Measurements from ENCODE around the gene ATP6V1F. TPM values are rescaled to one million over a fixed set of nuclear protein-coding genes. Genes with fewer than 3 reads are reported as not detected.

The ATP6V1F gene, protein sequence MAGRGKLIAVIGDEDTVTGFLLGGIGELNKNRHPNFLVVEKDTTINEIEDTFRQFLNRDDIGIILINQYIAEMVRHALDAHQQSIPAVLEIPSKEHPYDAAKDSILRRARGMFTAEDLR
- total RNA-seq (2014; rRNA removed; shearing (Covaris generic)) (96.5 and 124 TPM in 2 replicates), polyA plus RNA-seq (2016; fragmentation: Nextera tagmentation; extraction: Ambion mirVana) (243 and 264 TPM in 2 replicates)

DNA sequence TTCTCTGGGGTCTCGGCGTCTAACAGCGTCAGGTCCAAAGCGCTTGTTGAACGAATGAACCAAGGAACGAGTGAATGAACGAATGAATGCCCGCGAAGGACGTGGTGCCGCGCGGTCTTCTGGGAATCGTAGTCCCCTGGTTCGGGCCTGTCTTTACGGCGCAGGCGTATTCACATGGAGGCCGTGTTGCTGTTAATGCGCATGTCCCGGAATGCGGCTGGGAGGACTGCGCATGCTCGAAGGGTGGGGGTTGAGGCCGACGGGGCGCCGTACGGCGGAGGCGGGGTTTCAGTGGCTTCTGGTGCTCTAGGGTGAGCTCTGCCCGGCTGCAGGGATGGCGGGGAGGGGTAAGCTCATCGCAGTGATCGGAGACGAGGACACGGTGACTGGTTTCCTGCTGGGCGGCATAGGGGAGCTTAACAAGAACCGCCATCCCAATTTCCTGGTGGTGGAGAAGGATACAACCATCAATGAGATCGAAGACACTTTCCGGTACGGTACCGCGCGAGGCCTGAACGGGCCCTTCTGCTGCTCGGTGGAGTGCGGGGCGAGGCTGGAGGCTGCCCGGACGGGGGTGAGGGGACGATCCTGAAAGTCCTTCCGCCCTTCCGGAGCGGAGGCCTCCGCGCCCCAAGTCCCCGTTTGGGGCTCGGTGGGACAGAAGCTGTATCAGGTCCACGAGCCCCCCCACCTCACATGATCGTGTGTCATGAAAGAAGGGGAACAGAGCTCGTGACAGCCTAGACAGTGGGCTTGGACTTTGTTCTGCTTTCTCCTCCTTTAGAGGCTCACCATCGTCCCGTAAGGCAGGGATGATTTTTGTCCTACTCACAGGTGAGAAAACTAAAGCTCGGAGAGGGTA is at the start of gene ATP6V1F:
Gene ATP6V1F (plus strand): TSS at position 286 of the 862 bp plus-strand sequence. CDS start 49 bp downstream, at position 335.
- H3K9me2 ChIP-seq (ENCODE audit: insufficient read depth) = no peaks in the 10 kb centered on the region
- peaks cover 7% of the 10 kb centered on the region; the same call in 1 of the 2 replicates for H3K36me3 ChIP-seq (ENCODE audit: low read depth)
- peaks cover 28% of the 10 kb centered on the region for H3K79me2 ChIP-seq (ENCODE audit: insufficient read depth)
- WGBS, 2 experiments (ENCODE audit: low coverage in 1 of 2, low lambda C conversion rate in 2 of 2, missing lambda C conversion rate in 2 of 2) = 1% methylated on average over 53 to 63 of the region's 65 CpGs
- H3K4me3 ChIP-seq = peak within 1 kb of the TSS; percentile 90
- peak within 1 kb of the TSS; percentile 93 for H3K9ac ChIP-seq
- H3K4me2 ChIP-seq (ENCODE audit: unreplicated experiment) = peak within 1 kb of the TSS; percentile 94
- H2AFZ ChIP-seq = peak within 1 kb of the TSS; percentile 80
- peak; percentile 98 for DNase-seq
- no peaks in the 10 kb centered on the region for H3K9me3 ChIP-seq (ENCODE audit: low read depth)
- peak within 1 kb of the TSS; percentile 80 for H3K27ac ChIP-seq
- no peaks in the 10 kb centered on the region for H4K20me1 ChIP-seq (ENCODE audit: insufficient read depth)
- TF ChIP-seq EZH2 (IDR thresholded peaks at IDR 0.05; ENCODE audit: insufficient read depth, poor library complexity, severe bottlenecking) (no peak), EZH2phosphoT487 (IDR thresholded peaks at IDR 0.05; ENCODE audit: insufficient read depth, low read depth) (no peak)
- H3K27me3 ChIP-seq (replicated peaks; ENCODE audit: insufficient read depth) = no peaks in the 10 kb centered on the region
- in situ Hi-C loops (cut with MboI) = no loop called here
- peaks cover 38% of the 10 kb centered on the region for H3F3A ChIP-seq (ENCODE audit: insufficient read depth)
- H3K4me1 ChIP-seq (ENCODE audit: insufficient read depth) = peaks cover 8% of the 10 kb centered on the region; the same call in 1 of the 2 replicates

DNA sequence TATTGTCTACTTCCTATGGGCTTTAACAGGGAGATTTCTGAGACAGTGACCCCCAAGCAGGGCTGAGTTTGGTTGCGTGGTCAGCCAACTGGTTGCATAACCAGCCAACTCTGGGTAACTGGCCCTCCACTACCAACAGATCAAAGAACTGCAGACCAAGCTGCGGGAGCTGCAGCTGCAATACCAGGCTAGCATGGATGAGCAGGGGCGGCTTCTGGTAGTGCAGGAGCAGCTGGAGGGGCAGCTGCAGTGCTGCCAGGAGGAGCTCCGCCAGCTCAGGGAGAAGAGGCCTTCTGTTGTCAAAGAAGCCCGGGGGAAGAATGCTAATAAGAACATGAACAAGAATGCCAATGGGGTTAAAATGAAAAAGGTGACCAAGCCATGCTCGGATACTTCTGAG is 48.2 kb upstream of the ATP6V1F start:
- H3K36me3 ChIP-seq (ENCODE audit: low read depth) = no peaks in the 10 kb centered on the region
- no peak overlapping the region for H3K4me3 ChIP-seq
- no peaks in the 10 kb centered on the region for H3K79me2 ChIP-seq (ENCODE audit: insufficient read depth)
- H3K9me3 ChIP-seq (ENCODE audit: low read depth) = no peaks in the 10 kb centered on the region
- no peak for DNase-seq
- 91 to 92% methylated on average over 6 of the region's 6 CpGs for WGBS, 2 experiments (ENCODE audit: low coverage in 1 of 2, low lambda C conversion rate in 2 of 2, missing lambda C conversion rate in 2 of 2)
- H3F3A ChIP-seq (ENCODE audit: insufficient read depth) = no peaks in the 10 kb centered on the region
- no peaks in the 10 kb centered on the region for H3K9me2 ChIP-seq (ENCODE audit: insufficient read depth)
- no peak for TF ChIP-seq EZH2 (IDR thresholded peaks at IDR 0.05; ENCODE audit: insufficient read depth, poor library complexity, severe bottlenecking)
- TF ChIP-seq EZH2phosphoT487 (IDR thresholded peaks at IDR 0.05; ENCODE audit: insufficient read depth, low read depth) = no peak
- in situ Hi-C loops (cut with MboI) = no loop called here
- H3K4me1 ChIP-seq (ENCODE audit: insufficient read depth) = peaks cover 11% of the 10 kb centered on the region
- no peak overlapping the region for H3K9ac ChIP-seq
- H3K4me2 ChIP-seq (ENCODE audit: unreplicated experiment) = no peak overlapping the region
- H4K20me1 ChIP-seq (ENCODE audit: insufficient read depth) = no peaks in the 10 kb centered on the region
- H2AFZ ChIP-seq = no peak overlapping the region
- H3K27ac ChIP-seq = no peak overlapping the region
- peaks cover 4% of the 10 kb centered on the region; the same call in 1 of the 2 replicates for H3K27me3 ChIP-seq (replicated peaks; ENCODE audit: insufficient read depth)

DNA sequence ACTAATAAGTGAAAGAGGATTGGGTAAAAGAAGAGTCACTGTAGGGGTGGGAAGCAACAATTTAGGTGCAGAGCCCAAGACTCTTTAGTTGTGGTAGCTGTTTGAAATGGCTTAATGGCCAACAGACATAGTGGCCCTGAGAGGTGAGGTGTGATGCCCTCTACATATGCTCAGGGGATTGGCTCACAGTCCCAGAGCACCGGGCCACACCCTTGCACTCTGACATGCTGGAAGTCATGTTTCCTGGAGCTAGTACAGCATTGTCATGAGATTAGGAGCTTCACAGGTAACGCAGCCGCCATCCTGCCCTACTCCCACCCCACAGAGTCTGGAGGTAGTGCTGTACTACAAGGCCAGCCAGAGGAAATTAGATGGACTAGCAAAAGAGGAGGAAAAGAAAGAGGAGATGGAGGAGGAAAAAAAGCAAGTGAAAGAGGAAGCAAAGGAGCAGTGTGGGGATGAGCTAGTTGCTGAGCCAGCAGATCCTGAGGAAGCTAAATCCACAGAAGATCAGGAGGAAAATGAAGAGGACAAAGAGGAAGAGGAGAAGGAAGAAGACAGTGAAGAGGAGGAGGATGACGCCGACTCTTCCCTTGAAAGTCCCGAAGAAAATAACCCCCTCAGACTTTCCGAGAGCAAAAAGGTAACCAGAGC is 47.2 kb upstream of the ATP6V1F start:
- Histone ChIP-seq H3K4me3 (no peak overlapping the region), H3K27ac (no peak overlapping the region), H3K4me2 (ENCODE audit: unreplicated experiment) (no peak overlapping the region), H3K79me2 (ENCODE audit: insufficient read depth) (no peaks in the 10 kb centered on the region), H3K9me2 (ENCODE audit: insufficient read depth) (no peaks in the 10 kb centered on the region), H4K20me1 (ENCODE audit: insufficient read depth) (no peaks in the 10 kb centered on the region), H3K36me3 (ENCODE audit: low read depth) (no peaks in the 10 kb centered on the region), H3K9ac (no peak overlapping the region), H3K27me3 (replicated peaks; ENCODE audit: insufficient read depth) (peaks cover 4% of the 10 kb centered on the region; the same call in 1 of the 2 replicates), H2AFZ (no peak overlapping the region), H3K9me3 (ENCODE audit: low read depth) (no peaks in the 10 kb centered on the region), H3F3A (ENCODE audit: insufficient read depth) (no peaks in the 10 kb centered on the region), H3K4me1 (ENCODE audit: insufficient read depth) (peaks cover 6% of the 10 kb centered on the region)
- TF ChIP-seq EZH2 (IDR thresholded peaks at IDR 0.05; ENCODE audit: insufficient read depth, poor library complexity, severe bottlenecking) (no peak), EZH2phosphoT487 (IDR thresholded peaks at IDR 0.05; ENCODE audit: insufficient read depth, low read depth) (no peak)
- in situ Hi-C loops (cut with MboI) = no loop called here
- WGBS, 2 experiments (ENCODE audit: low coverage in 1 of 2, low lambda C conversion rate in 2 of 2, missing lambda C conversion rate in 2 of 2) = 99% methylated on average over 7 of the region's 7 CpGs
- DNase-seq = no peak

DNA sequence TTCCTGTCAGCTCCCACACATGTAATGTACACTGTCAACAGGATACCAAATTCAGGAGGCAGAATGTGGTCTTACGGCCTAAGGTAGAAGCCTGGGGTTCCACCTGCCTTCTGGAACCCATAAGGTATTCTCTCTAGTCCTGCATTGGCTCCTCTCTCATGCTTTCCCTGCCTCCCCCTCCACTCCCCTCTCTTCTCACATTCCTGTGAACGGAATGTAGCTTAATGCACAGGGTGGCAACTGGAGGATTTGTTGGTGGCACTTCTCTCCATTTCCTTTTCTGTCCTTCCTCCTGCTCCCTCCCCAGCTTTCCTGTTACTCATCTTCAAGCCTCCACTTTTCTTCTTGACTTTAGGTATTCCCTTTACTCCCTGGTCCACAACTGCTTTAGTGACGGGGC is 44.0 kb upstream of the ATP6V1F start:
- H3K27me3 ChIP-seq (replicated peaks; ENCODE audit: insufficient read depth) = peaks cover 4% of the 10 kb centered on the region; the same call in 1 of the 2 replicates
- H3K9me3 ChIP-seq (ENCODE audit: low read depth) = no peaks in the 10 kb centered on the region
- no peaks in the 10 kb centered on the region for H3K4me1 ChIP-seq (ENCODE audit: insufficient read depth)
- 92 to 98% methylated on average over 3 of the region's 3 CpGs for WGBS, 2 experiments (ENCODE audit: low coverage in 1 of 2, low lambda C conversion rate in 2 of 2, missing lambda C conversion rate in 2 of 2)
- H2AFZ ChIP-seq = no peak overlapping the region
- no peak overlapping the region for H3K4me3 ChIP-seq
- H3K79me2 ChIP-seq (ENCODE audit: insufficient read depth) = no peaks in the 10 kb centered on the region
- in situ Hi-C loops (cut with MboI) = no loop called here
- no peak overlapping the region for H3K27ac ChIP-seq
- H3K4me2 ChIP-seq (ENCODE audit: unreplicated experiment) = no peak overlapping the region
- TF ChIP-seq EZH2phosphoT487 (IDR thresholded peaks at IDR 0.05; ENCODE audit: insufficient read depth, low read depth) = no peak
- no peak for TF ChIP-seq EZH2 (IDR thresholded peaks at IDR 0.05; ENCODE audit: insufficient read depth, poor library complexity, severe bottlenecking)
- H3K9ac ChIP-seq = no peak overlapping the region
- H3K36me3 ChIP-seq (ENCODE audit: low read depth) = no peaks in the 10 kb centered on the region
- DNase-seq = no peak
- H3K9me2 ChIP-seq (ENCODE audit: insufficient read depth) = no peaks in the 10 kb centered on the region
- H4K20me1 ChIP-seq (ENCODE audit: insufficient read depth) = no peaks in the 10 kb centered on the region
- no peaks in the 10 kb centered on the region for H3F3A ChIP-seq (ENCODE audit: insufficient read depth)

Measured in GM23248 (cell line).